Neuronal stem cell (in vitro differentiated cells): ENCODE results near the gene ZMIZ1.

Experiments
- DNase-seq: peaks from one replicate; pipeline ENCODE4 v3.0.0-alpha.2; 2013; ENCODE audit warnings: low spot score
- H2AFZ ChIP-seq: one replicate; pipeline ENCODE4 v1.6.1; 2013; ENCODE audit warnings: mild to moderate bottlenecking, low read length, inconsistent platforms
- H2AK5ac ChIP-seq: 2 replicates; pipeline ENCODE4 v1.6.1; 2013; ENCODE audit warnings: low read depth, mild to moderate bottlenecking, inconsistent platforms, low read length, moderate library complexity, mixed read lengths
- H2BK120ac ChIP-seq: 2 replicates; pipeline ENCODE4 v1.6.1; 2013; ENCODE audit warnings: low read depth, mild to moderate bottlenecking, inconsistent platforms, low read length, moderate library complexity, mixed read lengths
- H2BK12ac ChIP-seq: one replicate; pipeline ENCODE4 v1.6.1; 2013; ENCODE audit warnings: low read length, inconsistent platforms
- H2BK15ac ChIP-seq: 2 replicates; pipeline ENCODE4 v1.6.1; 2013; ENCODE audit warnings: mild to moderate bottlenecking, low read length, inconsistent platforms, mixed read lengths
- H2BK5ac ChIP-seq: one replicate; pipeline ENCODE4 v1.6.1; 2013; ENCODE audit warnings: inconsistent platforms, mild to moderate bottlenecking, low read length, moderate library complexity
- H3K14ac ChIP-seq: one replicate; pipeline ENCODE4 v1.6.1; 2013; ENCODE audit warnings: low read length, inconsistent platforms
- H3K18ac ChIP-seq: 2 replicates; pipeline ENCODE4 v1.6.1; 2013; ENCODE audit warnings: low read length, inconsistent platforms
- H3K23ac ChIP-seq: 2 replicates; pipeline ENCODE4 v1.6.1; 2013; ENCODE audit warnings: low read depth, mild to moderate bottlenecking, mixed read lengths, low read length, inconsistent platforms; ENCODE audit not compliant: poor library complexity
- H3K27ac ChIP-seq: replicated peaks from 3 replicates; pipeline ENCODE4 v1.5.1; 2013; ENCODE audit warnings: low read length, inconsistent platforms
- H3K27me3 ChIP-seq, 3 experiments: 2 replicates each; pipeline ENCODE4 v1.6.1; 2013; ENCODE audit warnings: low read length in 3 of 3, mild to moderate bottlenecking in 2 of 3, inconsistent platforms in 1 of 3, low read depth in 1 of 3, mixed read lengths in 1 of 3, moderate library complexity in 1 of 3; ENCODE audit not compliant: control insufficient read depth in 3 of 3, insufficient read depth in 3 of 3
- H3K36me3 ChIP-seq, 2 donors: replicated peaks in 1 of 2; 2 replicates each; pipeline ENCODE4 v1.6.1; 2013; ENCODE audit warnings: low read length in 2 of 2; ENCODE audit not compliant: control insufficient read depth in 2 of 2, insufficient read depth in 2 of 2
- H3K4ac ChIP-seq: 2 replicates; pipeline ENCODE4 v1.6.1; 2013; ENCODE audit warnings: inconsistent platforms, mild to moderate bottlenecking, low read length, moderate library complexity
- H3K4me1 ChIP-seq, 2 donors: 1 replicate in 1 of 2; 2 replicates in 1 of 2; pipeline ENCODE4 v1.6.1; 2013; ENCODE audit warnings: low read length in 2 of 2, low read depth in 1 of 2; ENCODE audit not compliant: control insufficient read depth in 2 of 2, insufficient read depth in 1 of 2
- H3K4me2 ChIP-seq: one replicate; pipeline ENCODE4 v1.6.1; 2013; ENCODE audit warnings: mild to moderate bottlenecking, low read length, inconsistent platforms; ENCODE audit not compliant: insufficient read depth, poor library complexity, severe bottlenecking
- H3K4me3 ChIP-seq, 2 donors: 2 replicates each; pipeline ENCODE4 v1.5.1; 2013; ENCODE audit warnings: low read length in 2 of 2, mild to moderate bottlenecking in 2 of 2, inconsistent platforms in 1 of 2, moderate library complexity in 1 of 2
- H3K79me1 ChIP-seq: one replicate; pipeline ENCODE4 v1.6.1; 2013; ENCODE audit warnings: low read depth, mild to moderate bottlenecking, inconsistent platforms, low read length, moderate library complexity
- H3K9ac ChIP-seq: one replicate; pipeline ENCODE4 v1.6.1; 2013; ENCODE audit warnings: mild to moderate bottlenecking, low read depth, low read length, inconsistent platforms; ENCODE audit not compliant: poor library complexity
- H3K9me3 ChIP-seq, 2 donors: replicated peaks in 1 of 2; 2 replicates each; pipeline versions ENCODE3 to v1.6.1; 2013; ENCODE audit warnings: low read length in 2 of 2, mild to moderate bottlenecking in 2 of 2, inconsistent platforms in 1 of 2, low read depth in 1 of 2, mixed read lengths in 1 of 2, moderate library complexity in 1 of 2; ENCODE audit not compliant: control insufficient read depth in 2 of 2, insufficient read depth in 1 of 2
- H4K8ac ChIP-seq: one replicate; pipeline ENCODE4 v1.6.1; 2013; ENCODE audit warnings: low read depth, mild to moderate bottlenecking, inconsistent platforms, low read length, moderate library complexity
- H4K91ac ChIP-seq: one replicate; pipeline ENCODE4 v1.6.1; 2013; ENCODE audit warnings: low read length, low read depth, mild to moderate bottlenecking, inconsistent platforms; ENCODE audit not compliant: poor library complexity
- WGBS, 2 donors: extraction: QIAGEN DNeasy Blood & Tissue Kit; methylation state at CpG; one replicate each; pipeline ENCODE4 v1.1.7; 2013; ENCODE audit warnings: missing lambda C conversion rate in 2 of 2, mixed read lengths in 1 of 2; ENCODE audit not compliant: insufficient read length in 2 of 2, insufficient replicate concordance in 1 of 2; ENCODE audit errors: extremely low coverage in 2 of 2; 5-methylcytosine and 5-hydroxymethylcytosine counted together

The ZMIZ1 gene

GRCh38 chr10:79352035-79352877 lies 283.5 kb downstream of the ZMIZ1 start:
- no peak overlapping the region for H3K14ac ChIP-seq
- WGBS, 2 donors = no CpG with 5 or more reads among the region's 11 CpGs
- H4K8ac ChIP-seq = no peak overlapping the region
- H4K91ac ChIP-seq = no peak overlapping the region
- H3K4ac ChIP-seq = no peak overlapping the region
- no peak overlapping the region for H2AK5ac ChIP-seq
- no peak overlapping the region for H3K4me3 ChIP-seq
- H3K4me1 ChIP-seq = peaks cover 8 to 9% of the 10 kb centered on the region in 2 donors
- H2BK12ac ChIP-seq = no peak overlapping the region
- H3K9me3 ChIP-seq = no peaks in the 10 kb centered on the region
- peak overlapping the region; percentile 9 for H3K9ac ChIP-seq
- no peak overlapping the region for H2BK120ac ChIP-seq
- no peak for DNase-seq
- peaks cover 45 to 78% of the 10 kb centered on the region in 2 donors for H3K36me3 ChIP-seq
- H3K4me2 ChIP-seq = no peak overlapping the region
- no peak overlapping the region for H3K27ac ChIP-seq
- H3K23ac ChIP-seq = no peak overlapping the region
- peaks cover 11% of the 10 kb centered on the region for H3K79me1 ChIP-seq
- no peak overlapping the region for H2BK5ac ChIP-seq
- no peak overlapping the region for H2BK15ac ChIP-seq
- H3K18ac ChIP-seq = no peak overlapping the region
- H2AFZ ChIP-seq = no peak overlapping the region
- H3K27me3 ChIP-seq = no peaks in the 10 kb centered on the region

- Histone ChIP-seq H3K9me3 (no peaks in the 10 kb centered on the region), H3K79me1 (peaks cover 8% of the 10 kb centered on the region), H3K4me2 (no peak overlapping the region), H2BK12ac (no peak overlapping the region), H3K18ac (no peak overlapping the region), H3K4me3 (no peak overlapping the region), H3K23ac (no peak overlapping the region), H3K27ac (no peak overlapping the region), H3K14ac (no peak overlapping the region), H3K36me3 (peaks cover 45 to 78% of the 10 kb centered on the region in 2 donors), H2AK5ac (no peak overlapping the region), H4K8ac (no peak overlapping the region), H3K9ac (no peak overlapping the region), H2AFZ (no peak overlapping the region), H2BK15ac (no peak overlapping the region), H3K4ac (no peak overlapping the region), H2BK120ac (no peak overlapping the region), H4K91ac (no peak overlapping the region), H3K27me3 (no peaks in the 10 kb centered on the region), H3K4me1 (peaks cover 6 to 8% of the 10 kb centered on the region in 2 donors), H2BK5ac (no peak overlapping the region)
- no CpG with 5 or more reads among the region's 8 CpGs for WGBS, 2 donors
- DNase-seq = no peak
Observed at GRCh38 chr10:79353000-79353406, 284.2 kb downstream of the ZMIZ1 start.

- Histone ChIP-seq H3K27me3 (no peaks in the 10 kb centered on the region), H2BK120ac (no peak overlapping the region), H3K27ac (no peak overlapping the region), H3K36me3 (peaks cover 45 to 74% of the 10 kb centered on the region in 2 donors), H3K18ac (no peak overlapping the region), H3K4ac (no peak overlapping the region), H2BK5ac (no peak overlapping the region), H3K14ac (no peak overlapping the region), H4K91ac (no peak overlapping the region), H3K23ac (no peak overlapping the region), H3K4me3 (peak overlapping the region in 1 of 2 donors; percentile 9), H3K4me1 (peaks cover 0 to 1% of the 10 kb centered on the region in 2 donors), H2BK15ac (no peak overlapping the region), H4K8ac (no peak overlapping the region), H2AK5ac (no peak overlapping the region), H3K4me2 (no peak overlapping the region), H2BK12ac (no peak overlapping the region), H3K79me1 (peaks cover 8% of the 10 kb centered on the region), H3K9ac (no peak overlapping the region), H3K9me3 (no peaks in the 10 kb centered on the region), H2AFZ (no peak overlapping the region)
- DNase-seq = no peak
- no CpG with 5 or more reads among the region's 11 CpGs for WGBS, 2 donors
Observed at GRCh38 chr10:79353726-79354125, 285.0 kb downstream of the ZMIZ1 start.

- WGBS, 2 donors = no CpG with 5 or more reads among the region's 3 CpGs
- no peak overlapping the region for H3K23ac ChIP-seq
- no peak for DNase-seq
- no peak overlapping the region for H2AFZ ChIP-seq
- H3K14ac ChIP-seq = no peak overlapping the region
- no peak overlapping the region for H3K4me2 ChIP-seq
- no peak overlapping the region for H3K27ac ChIP-seq
- H2BK120ac ChIP-seq = no peak overlapping the region
- H2BK12ac ChIP-seq = no peak overlapping the region
- H2BK15ac ChIP-seq = no peak overlapping the region
- H3K4ac ChIP-seq = no peak overlapping the region
- no peak overlapping the region for H2BK5ac ChIP-seq
- H3K18ac ChIP-seq = no peak overlapping the region
- H3K36me3 ChIP-seq = peaks cover 42 to 70% of the 10 kb centered on the region in 2 donors
- H4K91ac ChIP-seq = no peak overlapping the region
- no peaks in the 10 kb centered on the region for H3K9me3 ChIP-seq
- no peak overlapping the region for H4K8ac ChIP-seq
- no peaks in the 10 kb centered on the region for H3K27me3 ChIP-seq
- H2AK5ac ChIP-seq = no peak overlapping the region
- H3K4me3 ChIP-seq = no peak overlapping the region
- peaks cover 0 to 2% of the 10 kb centered on the region in 2 donors for H3K4me1 ChIP-seq
- peaks cover 8% of the 10 kb centered on the region for H3K79me1 ChIP-seq
- no peak overlapping the region for H3K9ac ChIP-seq
Observed at GRCh38 chr10:79354141-79354540, 285.4 kb downstream of the ZMIZ1 start.
